Mesodermal cell (in vitro differentiated cells): ENCODE data around the gene YPEL4.

Experiments used
- H3K27ac ChIP-seq: 2 replicates; pipeline ENCODE4 v1.7.0; 2013; ENCODE audit warnings: mild to moderate bottlenecking, low read depth, low read length, moderate library complexity; ENCODE audit not compliant: severe bottlenecking
- H3K36me3 ChIP-seq: 2 replicates; pipeline ENCODE4 v1.7.1; 2013; ENCODE audit warnings: mild to moderate bottlenecking, low read length, moderate library complexity; ENCODE audit not compliant: control insufficient read depth, insufficient read depth
- H3K4me1 ChIP-seq: one replicate; pipeline ENCODE4 v1.7.1; 2013; ENCODE audit warnings: mild to moderate bottlenecking, low read length; ENCODE audit not compliant: insufficient read depth, control insufficient read depth, poor library complexity, severe bottlenecking
- H3K4me3 ChIP-seq: 2 replicates; pipeline ENCODE4 v1.7.0; 2013; ENCODE audit warnings: low read length, control low read depth, mild to moderate bottlenecking; ENCODE audit not compliant: insufficient read depth, poor library complexity, severe bottlenecking; ENCODE audit errors: extremely low read depth
- H3K9me3 ChIP-seq: 2 replicates; pipeline ENCODE4 v1.7.1; 2013; ENCODE audit warnings: mild to moderate bottlenecking, low read length, moderate library complexity; ENCODE audit not compliant: control insufficient read depth
- WGBS, 2 experiments: methylation state at CpG; one replicate each; pipeline ENCODE4 v1.1.5; 2013; ENCODE audit warnings: missing lambda C conversion rate in 2 of 2; ENCODE audit not compliant: insufficient coverage in 2 of 2; 5-methylcytosine and 5-hydroxymethylcytosine counted together

The YPEL4 gene

GRCh38 chr11:57641011-57641807 lies 8.5 kb downstream of the YPEL4 start:
- Histone ChIP-seq H3K36me3 (peaks cover 45% of the 10 kb centered on the region), H3K27ac (no peak overlapping the region), H3K4me1 (peaks cover 57% of the 10 kb centered on the region), H3K4me3 (peak overlapping the region; percentile 100), H3K9me3 (no peaks in the 10 kb centered on the region)
- 61 to 73% methylated on average over 4 to 6 of the region's 7 CpGs for WGBS, 2 experiments

- WGBS, 2 experiments = 0 to 8% methylated on average over 4 to 7 of the region's 9 CpGs
- H3K9me3 ChIP-seq = no peaks in the 10 kb centered on the region
- H3K4me1 ChIP-seq = peaks cover 48% of the 10 kb centered on the region
- H3K4me3 ChIP-seq = peak overlapping the region; percentile 100
- peak overlapping the region; percentile 99 for H3K27ac ChIP-seq
- H3K36me3 ChIP-seq = peaks cover 42% of the 10 kb centered on the region
Measured at GRCh38 chr11:57640068-57640800, 9.5 kb downstream of the YPEL4 start.

GRCh38 chr11:57639321-57640067 lies 10.2 kb downstream of the YPEL4 start:
- Histone ChIP-seq H3K27ac (peak overlapping the region; percentile 99), H3K4me1 (peaks cover 43% of the 10 kb centered on the region), H3K4me3 (peak overlapping the region; percentile 100), H3K36me3 (peaks cover 39% of the 10 kb centered on the region), H3K9me3 (no peaks in the 10 kb centered on the region)
- 0% methylated on average over 5 to 6 of the region's 15 CpGs for WGBS, 2 experiments

- Histone ChIP-seq H3K4me1 (peaks cover 40% of the 10 kb centered on the region), H3K36me3 (peaks cover 35% of the 10 kb centered on the region), H3K4me3 (peak overlapping the region; percentile 100), H3K27ac (peak overlapping the region; percentile 99), H3K9me3 (no peaks in the 10 kb centered on the region)
- WGBS, 2 experiments = 0 to 2% methylated on average over 5 to 12 of the region's 19 CpGs
Measured at GRCh38 chr11:57638811-57639320, 10.8 kb downstream of the YPEL4 start.

- H3K27ac ChIP-seq = peak overlapping the region; percentile 99
- H3K4me1 ChIP-seq = peaks cover 33% of the 10 kb centered on the region
- H3K4me3 ChIP-seq = peak overlapping the region; percentile 100
- H3K36me3 ChIP-seq = peaks cover 28% of the 10 kb centered on the region
- WGBS, 2 experiments = 0 to 1% methylated on average over 29 to 31 of the region's 47 CpGs
- H3K9me3 ChIP-seq = no peaks in the 10 kb centered on the region
Measured at GRCh38 chr11:57638005-57638781, 11.5 kb downstream of the YPEL4 start.

GRCh38 chr11:57637626-57638004 lies 12.1 kb downstream of the YPEL4 start:
- peaks cover 23% of the 10 kb centered on the region for H3K36me3 ChIP-seq
- H3K4me1 ChIP-seq = peaks cover 28% of the 10 kb centered on the region
- peak overlapping the region; percentile 99 for H3K27ac ChIP-seq
- peak overlapping the region; percentile 100 for H3K4me3 ChIP-seq
- WGBS, 2 experiments = 19 to 38% methylated on average over 4 to 10 of the region's 18 CpGs
- H3K9me3 ChIP-seq = no peaks in the 10 kb centered on the region

GRCh38 chr11:57635246-57635645 lies 14.5 kb downstream of the YPEL4 start:
- Histone ChIP-seq H3K4me3 (no peak overlapping the region), H3K36me3 (peaks cover 1% of the 10 kb centered on the region), H3K9me3 (no peaks in the 10 kb centered on the region), H3K27ac (no peak overlapping the region), H3K4me1 (peaks cover 8% of the 10 kb centered on the region)
- WGBS, 2 experiments = 98 to 100% methylated on average over 2 to 8 of the region's 8 CpGs

GRCh38 chr11:57634311-57634710 lies 15.4 kb downstream of the YPEL4 start:
- Histone ChIP-seq H3K36me3 (no peaks in the 10 kb centered on the region), H3K27ac (no peak overlapping the region), H3K4me3 (no peak overlapping the region), H3K4me1 (peaks cover 8% of the 10 kb centered on the region), H3K9me3 (no peaks in the 10 kb centered on the region)

GRCh38 chr11:57633394-57634070 lies 16.2 kb downstream of the YPEL4 start:
- Histone ChIP-seq H3K27ac (no peak overlapping the region), H3K36me3 (no peaks in the 10 kb centered on the region), H3K9me3 (no peaks in the 10 kb centered on the region), H3K4me3 (no peak overlapping the region), H3K4me1 (peaks cover 8% of the 10 kb centered on the region)
- 84 to 94% methylated on average over 3 to 4 of the region's 6 CpGs for WGBS, 2 experiments
